Keratinocyte (primary cell): ENCODE data around the gene AZIN2.
"Not testable (repeated sequence)": the region's sequence is repeated elsewhere in the genome, so short reads cannot be mapped to it uniquely, and the experiment has no call there.

Source experiments
- EZH2 ChIP-seq: IDR thresholded peaks from one replicate; pipeline ENCODE4 v1.6.1; 2012; ENCODE audit warnings: inconsistent platforms, mild to moderate bottlenecking, low read length, moderate library complexity
- TF ChIP-seq, protein P1 (sequence below), 3 experiments: IDR thresholded peaks in 1 of 3; conservative IDR thresholded peaks in 1 of 3; optimal IDR thresholded peaks in 1 of 3; 2 replicates in 2 of 3; 3 replicates in 1 of 3; pipeline versions ENCODE3 to v1.5.1; 2011; ENCODE audit warnings: low read length in 3 of 3, mild to moderate bottlenecking in 3 of 3, moderate library complexity in 2 of 3, control low read depth in 1 of 3, inconsistent platforms in 1 of 3; ENCODE audit not compliant: insufficient read depth in 2 of 3; ENCODE audit errors: extremely low read depth in 1 of 3

DNA sequence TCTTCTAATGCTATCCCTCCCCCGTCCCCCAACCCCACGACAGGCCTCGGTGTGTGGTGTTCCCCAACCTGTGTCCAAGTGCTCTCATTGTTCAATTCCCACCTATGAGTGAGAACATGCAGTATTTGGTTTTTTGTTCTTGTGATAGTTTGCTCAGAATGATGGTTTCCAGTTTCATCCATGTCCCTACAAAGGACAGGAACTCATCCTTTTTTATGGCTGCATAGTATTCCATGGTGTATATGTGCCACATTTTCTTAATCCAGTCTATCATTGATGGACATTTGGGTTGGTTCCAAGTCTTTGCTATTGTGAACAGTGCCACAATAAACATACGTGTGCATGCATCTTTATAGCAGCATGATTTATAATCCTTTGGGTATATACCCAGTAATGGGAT is 43.7 kb downstream of the AZIN2 start:
- TF ChIP-seq, protein P1, sequence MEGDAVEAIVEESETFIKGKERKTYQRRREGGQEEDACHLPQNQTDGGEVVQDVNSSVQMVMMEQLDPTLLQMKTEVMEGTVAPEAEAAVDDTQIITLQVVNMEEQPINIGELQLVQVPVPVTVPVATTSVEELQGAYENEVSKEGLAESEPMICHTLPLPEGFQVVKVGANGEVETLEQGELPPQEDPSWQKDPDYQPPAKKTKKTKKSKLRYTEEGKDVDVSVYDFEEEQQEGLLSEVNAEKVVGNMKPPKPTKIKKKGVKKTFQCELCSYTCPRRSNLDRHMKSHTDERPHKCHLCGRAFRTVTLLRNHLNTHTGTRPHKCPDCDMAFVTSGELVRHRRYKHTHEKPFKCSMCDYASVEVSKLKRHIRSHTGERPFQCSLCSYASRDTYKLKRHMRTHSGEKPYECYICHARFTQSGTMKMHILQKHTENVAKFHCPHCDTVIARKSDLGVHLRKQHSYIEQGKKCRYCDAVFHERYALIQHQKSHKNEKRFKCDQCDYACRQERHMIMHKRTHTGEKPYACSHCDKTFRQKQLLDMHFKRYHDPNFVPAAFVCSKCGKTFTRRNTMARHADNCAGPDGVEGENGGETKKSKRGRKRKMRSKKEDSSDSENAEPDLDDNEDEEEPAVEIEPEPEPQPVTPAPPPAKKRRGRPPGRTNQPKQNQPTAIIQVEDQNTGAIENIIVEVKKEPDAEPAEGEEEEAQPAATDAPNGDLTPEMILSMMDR (optimal IDR thresholded peaks at IDR 0.05 in 1 of 3, IDR thresholded peaks at IDR 0.05 in 1 of 3, conservative IDR thresholded peaks at IDR 0.05 in 1 of 3; ENCODE audit: extremely low read depth in 1 of 3, insufficient read depth in 2 of 3, low read length in 3 of 3): not testable (repeated sequence)
- not testable (repeated sequence) for TF ChIP-seq EZH2
